HepG2 (cell line): ENCODE data around the gene S100A8. TPM values are rescaled to one million over a fixed set of nuclear protein-coding genes. Genes with fewer than 3 reads are reported as not detected.

Source experiments
- ATAC-seq: fragments of 200-7000 bp; cut with Tn5 transposase; 3 replicates; pipeline ENCODE4 v1.9.1; 2020; ENCODE audit warnings: mild to moderate bottlenecking, moderate library complexity
- BruUV-seq: library from RNA; stranded (reverse); fragments of 400-500 nt; replicated peaks from 2 replicates; lab custom pipeline; 2021; lab: Mats Ljungman, UMichigan
- CTCF ChIA-PET: fragments of 300-600 bp; formaldehyde crosslinking; extraction: SDS; loops from one replicate; lab custom pipeline; 2021; ENCODE audit warnings: low total read pairs, inconsistent platforms, low intra/inter-chr PET ratio; lab: Yijun Ruan, JAX
- POLR2A ChIA-PET: fragments of 350-600 bp; sonication (Branson Sonifier 250); formaldehyde crosslinking; loops from one replicate; lab custom pipeline; 2020; ENCODE audit warnings: antibody characterized with exemption, inconsistent platforms; lab: Yijun Ruan, JAX
- DNase-seq: peaks from one replicate; pipeline ENCODE4 v3.0.0-alpha.2; 2015; ENCODE audit warnings: low spot score
- FAIRE-seq: peaks from 3 replicates; lab custom pipeline; 2011; peaks lifted over from hg19 to GRCh38; lab: Jason Lieb, UNC
- H2AFZ ChIP-seq: one replicate; pipeline ENCODE4 v1.6.1; 2011; ENCODE audit warnings: low read length, inconsistent platforms
- H3K27ac ChIP-seq: fragments of 300-600 bp; 3 replicates; pipeline ENCODE4 v1.8.0; 2011; ENCODE audit warnings: mixed run types, mild to moderate bottlenecking, mixed read lengths, low read length, inconsistent platforms; ENCODE audit not compliant: insufficient read depth; ENCODE audit errors: extremely low read length
- H3K27me3 ChIP-seq, 2 experiments: fragments of 200-600 bp in 1 of 2; 2 replicates in 1 of 2; 3 replicates in 1 of 2; pipeline versions ENCODE4 v1.6.0 to v1.8.0; 2011; ENCODE audit warnings: low read length in 2 of 2, mild to moderate bottlenecking in 2 of 2, moderate library complexity in 2 of 2, inconsistent platforms in 1 of 2; ENCODE audit not compliant: insufficient read depth in 2 of 2, control insufficient read depth in 1 of 2
- H3K36me3 ChIP-seq, 2 experiments: fragments of 200-600 bp in 1 of 2; replicated peaks in 1 of 2; 2 replicates in 1 of 2; 3 replicates in 1 of 2; pipeline versions ENCODE4 v1.5.1 to v1.8.0; 2011; ENCODE audit warnings: low read length in 2 of 2, inconsistent platforms in 1 of 2; ENCODE audit not compliant: insufficient read depth in 2 of 2, control insufficient read depth in 1 of 2
- H3K4me1 ChIP-seq: 2 replicates; pipeline ENCODE4 v1.5.1; 2012; ENCODE audit warnings: low read length, inconsistent platforms; ENCODE audit not compliant: insufficient read depth
- H3K4me2 ChIP-seq: 2 replicates; pipeline ENCODE4 v1.6.0; 2011; ENCODE audit warnings: low read depth, low read length, inconsistent platforms
- H3K4me3 ChIP-seq, 3 experiments: fragments of 200-600 bp in 1 of 3; sonication (generic), shearing (Covaris generic) in 1 of 3; replicated peaks in 1 of 3; 2 replicates each; pipeline ENCODE4 v1.5.1; 2011 to 2016; ENCODE audit warnings: low read length in 3 of 3, inconsistent platforms in 2 of 3, low read depth in 2 of 3, mild to moderate bottlenecking in 2 of 3, control low read depth in 1 of 3, mixed read lengths in 1 of 3; ENCODE audit not compliant: insufficient read depth in 1 of 3
- H3K79me2 ChIP-seq: one replicate; pipeline ENCODE4 v1.6.1; 2011; ENCODE audit warnings: low read length, inconsistent platforms; ENCODE audit not compliant: insufficient read depth
- H3K9ac ChIP-seq: 2 replicates; pipeline ENCODE4 v1.6.0; 2011; ENCODE audit warnings: mild to moderate bottlenecking, low read depth, low read length, inconsistent platforms; ENCODE audit not compliant: insufficient read depth
- H3K9me3 ChIP-seq: 2 replicates; pipeline ENCODE4 v1.5.1; 2012; ENCODE audit warnings: mild to moderate bottlenecking, low read length
- H4K20me1 ChIP-seq: 2 replicates; pipeline ENCODE4 v1.6.0; 2011; ENCODE audit warnings: inconsistent platforms, mild to moderate bottlenecking, low read length, moderate library complexity; ENCODE audit not compliant: insufficient read depth
- HIC2 ChIP-seq: sonication (generic); formaldehyde crosslinking; IDR thresholded peaks from 2 replicates; pipeline ENCODE4 v1.9.0; 2022; ENCODE audit warnings: low read depth, missing genetic modification reagents
- KLF6 ChIP-seq: IDR thresholded peaks from 2 replicates; pipeline ENCODE4 v1.8.0; 2016; ENCODE audit warnings: missing biosample characterization, missing genetic modification reagents
- ZBTB1 ChIP-seq: sonication (generic); formaldehyde crosslinking; IDR thresholded peaks from 2 replicates; pipeline ENCODE4 v1.4.0; 2020; ENCODE audit warnings: missing genetic modification reagents, borderline replicate concordance
- WGBS: methylation state at CpG from one replicate; pipeline ENCODE4 v1.1.6; 2017; ENCODE audit warnings: low lambda C conversion rate; 5-methylcytosine and 5-hydroxymethylcytosine counted together
- in situ Hi-C: cut with HindIII; loops from 2 replicates; pipeline ENCODE4 v1.10.0; 2017; ENCODE audit warnings: low pct_unique_long_range_greater_than_20kb; ENCODE audit not compliant: extremely low pct_ligation_motif_present
- intact Hi-C: fragments of 100-400 bp; cut with micrococcal nuclease; formaldehyde crosslinking; loops from one replicate; pipeline ENCODE4 v1.10.0; 2022; ENCODE audit not compliant: unreplicated experiment
- polyA plus RNA-seq, 8 experiments: library from polyadenylated mRNA; depleted of rRNA in 3 of 8; stranded (reverse) in 7 of 8; unstranded in 1 of 8; fragments of >200 nt; fragmentation: Illumina TruSeq in 4 of 8; extraction: Trizol in 4 of 8; gene quantifications; 2 replicates each; pipeline versions ENCODE4 v1.2.1 to v1.2.3, GENCODE V29; 2011 to 2016; ENCODE audit warnings: low read depth in 4 of 8, missing spikeins in 1 of 8, mixed read lengths in 1 of 8; ENCODE audit not compliant: insufficient read depth in 1 of 8
- total RNA-seq, 5 experiments: library from RNA; depleted of rRNA; stranded (reverse); fragments of >200 nt; fragmentation: Illumina TruSeq; extraction: Trizol; gene quantifications; 2 replicates each; pipeline ENCODE4 v1.2.3, GENCODE V29; 2016; ENCODE audit warnings: low read depth in 1 of 5
- TF ChIP-seq, protein P1 (sequence below): sonication (generic); formaldehyde crosslinking; IDR thresholded peaks from 2 replicates; pipeline ENCODE4 v1.8.1; 2023; ENCODE audit warnings: missing genetic modification reagents, inconsistent platforms, borderline replicate concordance

S100A8 gene
- total and polyA plus RNA-seq, 2 of the 13 experiments (the other 11 are each of a cell fraction or from before 2014, with no cell fraction given) = not detected

DNA sequence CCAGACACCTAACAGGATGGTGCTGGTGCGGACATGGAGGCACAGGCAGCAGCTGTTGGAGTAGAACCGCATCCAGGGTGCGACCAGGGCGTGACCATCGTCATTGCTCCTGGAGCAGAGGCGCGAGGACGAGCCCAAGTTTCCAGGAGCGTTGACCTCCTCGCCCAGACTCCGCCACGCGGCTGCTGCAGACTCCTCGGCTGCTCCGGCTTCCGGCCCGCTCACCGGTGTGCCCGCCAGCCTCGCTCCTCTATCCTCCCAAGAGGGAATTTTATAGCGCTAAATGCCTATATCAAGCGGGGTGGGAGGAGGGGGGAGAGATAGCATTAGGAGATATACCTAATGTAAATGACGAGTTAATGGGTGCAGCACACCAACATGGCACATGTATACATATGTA lies 10.2 kb downstream of the S100A8 start:
- Histone ChIP-seq H3K4me1 (no peaks in the 10 kb centered on the region), H3K4me3 (no peak overlapping the region), H3K4me2 (no peak overlapping the region), H2AFZ (no peak overlapping the region), H3K9me3 (no peaks in the 10 kb centered on the region), H3K36me3 (no peaks in the 10 kb centered on the region), H3K27me3 (peaks cover 0 to 1% of the 10 kb centered on the region in 2 experiments; a peak in 1 of 5 replicates), H3K79me2 (no peaks in the 10 kb centered on the region), H3K9ac (no peak overlapping the region), H4K20me1 (no peaks in the 10 kb centered on the region), H3K27ac (no peak overlapping the region)
- POLR2A ChIA-PET = no interaction called here
- 68% methylated on average over 10 of the region's 23 CpGs for WGBS
- in situ Hi-C loops = no loop called here
- no peak for ATAC-seq
- no peak for FAIRE-seq
- no peak for DNase-seq
- intact Hi-C loops = no loop called here
- BruUV-seq = no TSS peak
- CTCF ChIA-PET = no interaction called here
- TF ChIP-seq KLF6 (CRISPR knock-in tag) = no peak

GRCh38 chr1:153379591-153379990 lies 11.3 kb downstream of the S100A8 start:
- Histone ChIP-seq H4K20me1 (no peaks in the 10 kb centered on the region), H3K27ac (no peak overlapping the region), H3K9me3 (no peaks in the 10 kb centered on the region), H3K36me3 (no peaks in the 10 kb centered on the region), H3K4me2 (no peak overlapping the region), H3K4me1 (no peaks in the 10 kb centered on the region), H2AFZ (no peak overlapping the region), H3K9ac (no peak overlapping the region), H3K27me3 (peaks cover 0 to 1% of the 10 kb centered on the region in 2 experiments; a peak in 1 of 5 replicates), H3K4me3 (no peak overlapping the region), H3K79me2 (no peaks in the 10 kb centered on the region)
- BruUV-seq = no TSS peak
- CTCF ChIA-PET = no interaction called here
- DNase-seq (no peak), ATAC-seq (no peak), FAIRE-seq (no peak)
- WGBS = 23% methylated on average over 6 of the region's 10 CpGs
- in situ Hi-C loops = no loop called here
- intact Hi-C loops = no loop called here
- POLR2A ChIA-PET = no interaction called here
- TF ChIP-seq, protein P1, sequence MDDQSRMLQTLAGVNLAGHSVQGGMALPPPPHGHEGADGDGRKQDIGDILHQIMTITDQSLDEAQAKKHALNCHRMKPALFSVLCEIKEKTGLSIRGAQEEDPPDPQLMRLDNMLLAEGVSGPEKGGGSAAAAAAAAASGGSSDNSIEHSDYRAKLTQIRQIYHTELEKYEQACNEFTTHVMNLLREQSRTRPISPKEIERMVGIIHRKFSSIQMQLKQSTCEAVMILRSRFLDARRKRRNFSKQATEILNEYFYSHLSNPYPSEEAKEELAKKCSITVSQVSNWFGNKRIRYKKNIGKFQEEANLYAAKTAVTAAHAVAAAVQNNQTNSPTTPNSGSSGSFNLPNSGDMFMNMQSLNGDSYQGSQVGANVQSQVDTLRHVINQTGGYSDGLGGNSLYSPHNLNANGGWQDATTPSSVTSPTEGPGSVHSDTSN (CRISPR knock-in tag) = no peak
- TF ChIP-seq HIC2 (CRISPR knock-in tag) = no peak
- TF ChIP-seq ZBTB1 (CRISPR knock-in tag) = no peak
